Left lung (tissue), 10 donors: ENCODE results near the gene HSPA12A. TPM values are rescaled to one million over a fixed set of nuclear protein-coding genes. Genes with fewer than 3 reads are reported as not detected.

Experiments
- ATAC-seq: fragments of 200-7000 bp; cut with Tn5 transposase; one replicate; pipeline ENCODE4 v1.9.1; 2020; ENCODE audit warnings: moderate library complexity
- DNase-seq, 4 donors: peaks; one replicate each; pipeline ENCODE4 v3.0.0-alpha.2; 2013 to 2020
- H3K27ac ChIP-seq, 2 donors: fragments of 200-600 bp; sonication (generic) in 1 of 2; one replicate each; pipeline versions ENCODE4 v1.5.0 to v1.8.0; 2020 to 2021
- H3K27me3 ChIP-seq, 2 donors: fragments of 200-600 bp; sonication (generic) in 1 of 2; one replicate each; pipeline versions ENCODE4 v1.5.0 to v1.8.0; 2020 to 2021
- H3K36me3 ChIP-seq, 2 donors: fragments of 200-600 bp; sonication (generic) in 1 of 2; one replicate each; pipeline versions ENCODE4 v1.5.0 to v1.8.0; 2020 to 2021
- H3K4me1 ChIP-seq, 2 donors: fragments of 200-600 bp; one replicate each; pipeline ENCODE4 v1.8.0; 2021
- H3K4me3 ChIP-seq, 2 donors: fragments of 200-600 bp; sonication (generic) in 1 of 2; one replicate each; pipeline versions ENCODE4 v1.5.0 to v1.8.0; 2020 to 2021; ENCODE audit warnings: mild to moderate bottlenecking in 1 of 2
- H3K9me3 ChIP-seq, 2 donors: fragments of 200-600 bp; sonication (generic) in 1 of 2; one replicate each; pipeline versions ENCODE4 v1.5.0 to v1.8.0; 2020 to 2021
- intact Hi-C, 2 donors: fragments of 100-400 bp; cut with DNase I; formaldehyde crosslinking; loops; one replicate each; pipeline versions ENCODE4 v1.11.2 to v1.14.2; 2022
- polyA plus RNA-seq, 6 donors: library from polyadenylated mRNA; unstranded; fragments of 120-200 nt; gene quantifications; one replicate each; pipeline ENCODE4 v1.2.1, GENCODE V29; 2013; ENCODE audit not compliant: insufficient read length in 6 of 6
- total RNA-seq, 2 donors: library from RNA; stranded (reverse); fragmentation: NEBNext Ultra II Directional; extraction: Animal tissue kit (Norgen Biotek cat#: 25700); gene quantifications; one replicate each; pipeline ENCODE4 v1.2.1, GENCODE V29; 2021
- TF ChIP-seq, protein P1 (sequence below), 2 donors: fragments of 200-600 bp; sonication (generic) in 1 of 2; IDR thresholded peaks; one replicate each; pipeline versions ENCODE4 v1.5.0 to v1.8.0; 2021; ENCODE audit warnings: antibody characterized with exemption in 2 of 2
- donor health status: DM: no; HTN: yes; CAD: no.
- donor health status: DM: no; HTN: no; CAD: no.

Gene HSPA12A
- total and polyA plus RNA-seq, 8 donors = 9.1 to 13.5 (median 12.0) TPM

DNA sequence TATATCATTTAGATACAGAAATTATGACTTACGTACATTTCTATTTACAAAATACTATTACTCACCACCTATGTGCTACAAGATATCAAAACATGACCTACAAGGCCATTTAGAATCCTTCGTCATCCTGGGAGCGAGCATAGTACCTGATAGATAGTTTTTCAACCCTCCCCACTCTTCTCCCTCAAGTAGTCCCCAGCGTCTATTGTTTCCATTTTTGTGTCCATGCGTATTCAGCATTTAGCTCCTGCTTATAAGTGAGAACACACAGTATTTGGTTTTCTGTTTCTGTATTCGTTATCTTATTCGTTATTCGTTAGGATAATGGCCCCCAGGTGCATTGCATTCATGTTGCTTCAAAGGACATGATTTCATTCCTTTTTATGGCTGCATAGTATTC lies 93.5 kb downstream of the HSPA12A start:
- ATAC-seq (no peak), DNase-seq (no peak)
- intact Hi-C loops = no loop called here
- no peaks in the 10 kb centered on the region for H3K36me3 ChIP-seq
- no peaks in the 10 kb centered on the region for H3K27me3 ChIP-seq
- H3K27ac ChIP-seq = no peak overlapping the region
- TF ChIP-seq, protein P1, sequence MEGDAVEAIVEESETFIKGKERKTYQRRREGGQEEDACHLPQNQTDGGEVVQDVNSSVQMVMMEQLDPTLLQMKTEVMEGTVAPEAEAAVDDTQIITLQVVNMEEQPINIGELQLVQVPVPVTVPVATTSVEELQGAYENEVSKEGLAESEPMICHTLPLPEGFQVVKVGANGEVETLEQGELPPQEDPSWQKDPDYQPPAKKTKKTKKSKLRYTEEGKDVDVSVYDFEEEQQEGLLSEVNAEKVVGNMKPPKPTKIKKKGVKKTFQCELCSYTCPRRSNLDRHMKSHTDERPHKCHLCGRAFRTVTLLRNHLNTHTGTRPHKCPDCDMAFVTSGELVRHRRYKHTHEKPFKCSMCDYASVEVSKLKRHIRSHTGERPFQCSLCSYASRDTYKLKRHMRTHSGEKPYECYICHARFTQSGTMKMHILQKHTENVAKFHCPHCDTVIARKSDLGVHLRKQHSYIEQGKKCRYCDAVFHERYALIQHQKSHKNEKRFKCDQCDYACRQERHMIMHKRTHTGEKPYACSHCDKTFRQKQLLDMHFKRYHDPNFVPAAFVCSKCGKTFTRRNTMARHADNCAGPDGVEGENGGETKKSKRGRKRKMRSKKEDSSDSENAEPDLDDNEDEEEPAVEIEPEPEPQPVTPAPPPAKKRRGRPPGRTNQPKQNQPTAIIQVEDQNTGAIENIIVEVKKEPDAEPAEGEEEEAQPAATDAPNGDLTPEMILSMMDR (IDR thresholded peaks at IDR 0.05) = no peak
- H3K4me3 ChIP-seq = no peak overlapping the region
- H3K9me3 ChIP-seq = no peaks in the 10 kb centered on the region
- no peaks in the 10 kb centered on the region for H3K4me1 ChIP-seq

- DNase-seq (no peak), ATAC-seq (no peak)
- TF ChIP-seq, protein P1 (IDR thresholded peaks at IDR 0.05) = no peak
- no peaks in the 10 kb centered on the region for H3K4me1 ChIP-seq
- no peaks in the 10 kb centered on the region for H3K27me3 ChIP-seq
- intact Hi-C loops = no loop called here
- no peak overlapping the region for H3K4me3 ChIP-seq
- no peaks in the 10 kb centered on the region for H3K36me3 ChIP-seq
- no peaks in the 10 kb centered on the region for H3K9me3 ChIP-seq
- H3K27ac ChIP-seq = no peak overlapping the region
Measured at GRCh38 chr10:116646502-116646901, 95.9 kb downstream of the HSPA12A start.

- ATAC-seq (no peak), DNase-seq (no peak)
- Histone ChIP-seq H3K27me3 (no peaks in the 10 kb centered on the region), H3K4me1 (no peaks in the 10 kb centered on the region), H3K36me3 (no peaks in the 10 kb centered on the region), H3K4me3 (no peak overlapping the region), H3K27ac (no peak overlapping the region), H3K9me3 (no peaks in the 10 kb centered on the region)
- TF ChIP-seq, protein P1 (IDR thresholded peaks at IDR 0.05) = no peak
- intact Hi-C loops = no loop called here
Measured at GRCh38 chr10:116637830-116638229, 104.5 kb downstream of the HSPA12A start.

- DNase-seq (no peak), ATAC-seq (no peak)
- Histone ChIP-seq H3K27ac (no peak overlapping the region), H3K27me3 (no peaks in the 10 kb centered on the region), H3K4me3 (no peak overlapping the region), H3K36me3 (no peaks in the 10 kb centered on the region), H3K9me3 (no peaks in the 10 kb centered on the region), H3K4me1 (no peaks in the 10 kb centered on the region)
- TF ChIP-seq, protein P1 (IDR thresholded peaks at IDR 0.05) = no peak
- intact Hi-C loops = no loop called here
Measured at GRCh38 chr10:116636976-116637375, 105.4 kb downstream of the HSPA12A start.

GRCh38 chr10:116636385-116636784 lies 106.0 kb downstream of the HSPA12A start:
- DNase-seq (no peak), ATAC-seq (no peak)
- TF ChIP-seq, protein P1 (IDR thresholded peaks at IDR 0.05) = no peak
- intact Hi-C loops = no loop called here
- H3K36me3 ChIP-seq = no peaks in the 10 kb centered on the region
- H3K4me3 ChIP-seq = no peak overlapping the region
- H3K27me3 ChIP-seq = no peaks in the 10 kb centered on the region
- no peaks in the 10 kb centered on the region for H3K4me1 ChIP-seq
- no peak overlapping the region for H3K27ac ChIP-seq
- no peaks in the 10 kb centered on the region for H3K9me3 ChIP-seq
